B cell (primary cell): Measurements from ENCODE around the gene CPA5. TPM values are rescaled to one million over a fixed set of nuclear protein-coding genes. Genes with fewer than 3 reads are reported as not detected.

Source experiments
- ATAC-seq: fragments of 200-7000 bp; cut with Tn5 transposase; one replicate; pipeline ENCODE4 v1.10.0; 2021; ENCODE audit warnings: low read depth, mild to moderate bottlenecking, moderate number of reproducible peaks, moderate library complexity
- CTCF ChIA-PET: fragments of 350-600 bp; sonication (Branson Sonifier 250); formaldehyde crosslinking; loops from one replicate; lab custom pipeline; 2021; ENCODE audit warnings: antibody characterized with exemption, inconsistent platforms; lab: Charles Lee
- POLR2A ChIA-PET: fragments of 350-600 bp; sonication (Branson Sonifier 250); formaldehyde crosslinking; loops from one replicate; lab custom pipeline; 2021; ENCODE audit warnings: antibody characterized with exemption; lab: Charles Lee
- DNase-seq: peaks from one replicate; pipeline ENCODE4 v3.0.0; 2013
- H2AFZ ChIP-seq: 2 replicates; pipeline ENCODE4 v1.6.1; 2012; ENCODE audit warnings: mild to moderate bottlenecking, low read depth, low read length; ENCODE audit not compliant: insufficient read depth, poor library complexity, severe bottlenecking
- H3K27ac ChIP-seq, 2 donors: 1 replicate in 1 of 2; 2 replicates in 1 of 2; pipeline ENCODE4 v1.5.1; 2012 to 2013; ENCODE audit warnings: low read length in 2 of 2, mild to moderate bottlenecking in 2 of 2, moderate library complexity in 1 of 2
- H3K27me3 ChIP-seq, 4 experiments: fragments of 200-600 bp in 1 of 4; sonication (generic) in 1 of 4; replicated peaks in 1 of 4; 1 replicate in 2 of 4; 2 replicates in 2 of 4; pipeline versions ENCODE4 v1.6.1 to v1.7.0; 2013 to 2016; ENCODE audit warnings: low read length in 3 of 4, mild to moderate bottlenecking in 2 of 4, mixed read lengths in 1 of 4, moderate library complexity in 1 of 4; ENCODE audit not compliant: insufficient read depth in 4 of 4, control insufficient read depth in 3 of 4; ENCODE audit errors: control extremely low read depth in 1 of 4
- H3K36me3 ChIP-seq, 2 experiments: replicated peaks in 1 of 2; 1 replicate in 1 of 2; 2 replicates in 1 of 2; pipeline versions ENCODE4 v1.6.1 to v1.7.1; 2013; ENCODE audit warnings: low read length in 1 of 2; ENCODE audit not compliant: insufficient read depth in 2 of 2, control insufficient read depth in 1 of 2; ENCODE audit errors: control extremely low read depth in 1 of 2, extremely low read depth in 1 of 2
- H3K4me1 ChIP-seq, 2 donors: fragments of 200-600 bp in 1 of 2; sonication (generic) in 1 of 2; 1 replicate in 1 of 2; 2 replicates in 1 of 2; pipeline versions ENCODE4 v1.5.1 to v1.6.1; 2013 to 2017; ENCODE audit warnings: low read length in 2 of 2; ENCODE audit not compliant: control insufficient read depth in 2 of 2, insufficient read depth in 2 of 2
- H3K4me2 ChIP-seq: replicated peaks from 2 replicates; pipeline ENCODE3; 2012; ENCODE audit warnings: mild to moderate bottlenecking, low read depth, low read length; ENCODE audit not compliant: poor library complexity, severe bottlenecking
- H3K4me3 ChIP-seq, 5 experiments: fragments of 200-600 bp in 1 of 5; sonication (generic) in 1 of 5; 1 replicate in 3 of 5; 2 replicates in 2 of 5; pipeline versions ENCODE4 v1.5.1 to v1.7.0; 2011 to 2016; ENCODE audit warnings: low read length in 4 of 5, mild to moderate bottlenecking in 4 of 5, low read depth in 2 of 5, control low read depth in 1 of 5, moderate library complexity in 1 of 5; ENCODE audit not compliant: insufficient read depth in 1 of 5; ENCODE audit errors: control extremely low read depth in 1 of 5, extremely low read depth in 1 of 5
- H3K79me2 ChIP-seq: fragments of 200-600 bp; sonication (generic); one replicate; pipeline ENCODE4 v1.6.0; 2016; ENCODE audit warnings: low read length; ENCODE audit not compliant: control insufficient read depth, insufficient read depth
- H3K9ac ChIP-seq: fragments of 200-600 bp; sonication (generic); 2 replicates; pipeline ENCODE4 v1.6.1; 2017; ENCODE audit warnings: mild to moderate bottlenecking, low read length, moderate library complexity
- H3K9me3 ChIP-seq, 3 donors: one replicate each; pipeline versions ENCODE4 v1.6.1 to v1.7.1; 2013; ENCODE audit warnings: low read length in 2 of 3; ENCODE audit not compliant: control insufficient read depth in 2 of 3, insufficient read depth in 1 of 3; ENCODE audit errors: control extremely low read depth in 1 of 3
- H4K20me1 ChIP-seq: 2 replicates; pipeline ENCODE4 v1.6.0; 2012; ENCODE audit warnings: mild to moderate bottlenecking, low read length; ENCODE audit not compliant: insufficient read depth, control insufficient read depth, poor library complexity, severe bottlenecking
- H3K27ac Mint-ChIP-seq: one replicate; pipeline ENCODE4 v1.8.0; 2021; ENCODE audit warnings: mixed read lengths
- H3K27me3 Mint-ChIP-seq: one replicate; pipeline ENCODE4 v1.8.0; 2021; ENCODE audit warnings: mixed read lengths
- H3K4me1 Mint-ChIP-seq: one replicate; pipeline ENCODE4 v1.8.0; 2021; ENCODE audit warnings: mixed read lengths
- H3K4me3 Mint-ChIP-seq: one replicate; pipeline ENCODE4 v1.8.0; 2021; ENCODE audit warnings: mixed read lengths
- H3K9me3 Mint-ChIP-seq: one replicate; pipeline ENCODE4 v1.8.0; 2022; ENCODE audit warnings: mixed read lengths; ENCODE audit not compliant: insufficient read depth
- EZH2 ChIP-seq: IDR thresholded peaks from 2 replicates; pipeline ENCODE4 v1.6.1; 2012; ENCODE audit warnings: borderline replicate concordance, low read depth, mild to moderate bottlenecking, moderate library complexity, low read length; ENCODE audit not compliant: insufficient read depth, poor library complexity, severe bottlenecking
- WGBS: methylation state at CpG from one replicate; pipeline ENCODE4 v1.1.5; 2013; ENCODE audit warnings: missing lambda C conversion rate; ENCODE audit not compliant: insufficient coverage; 5-methylcytosine and 5-hydroxymethylcytosine counted together
- intact Hi-C: fragments of 100-400 bp; cut with micrococcal nuclease; formaldehyde crosslinking; loops from one replicate; pipeline ENCODE4 v1.10.0; 2022
- polyA plus RNA-seq: library from polyadenylated mRNA; depleted of rRNA; stranded (reverse); fragments of >200 nt; gene quantifications from 2 replicates; pipeline ENCODE4 v1.2.3, GENCODE V29; 2012
- total RNA-seq, 2 donors: library from RNA; stranded (reverse); fragments of 120-200 nt in 1 of 2; gene quantifications; 1 replicate in 1 of 2; 2 replicates in 1 of 2; pipeline versions ENCODE4 v1.2.3 to v1.2.4, GENCODE V29; 2013 to 2022
- TF ChIP-seq, protein P1 (sequence below): fragments of 200-600 bp; IDR thresholded peaks from one replicate; pipeline ENCODE4 v1.8.0; 2022; ENCODE audit warnings: antibody characterized with exemption, mild to moderate bottlenecking

The CPA5 gene
- total and polyA plus RNA-seq, 2 donors (not counting 1 experiment from before 2014, with no cell fraction given) = not detected

- no peaks in the 10 kb centered on the region for H3K4me1 Mint-ChIP-seq
- H3K9me3 ChIP-seq = no peaks in the 10 kb centered on the region
- DNase-seq = no peak
- no peaks in the 10 kb centered on the region for H3K36me3 ChIP-seq
- no peaks in the 10 kb centered on the region for H4K20me1 ChIP-seq
- no peak overlapping the region for H3K27ac ChIP-seq
- CTCF ChIA-PET = no interaction called here
- intact Hi-C loops = no loop called here
- H3K4me2 ChIP-seq = no peak overlapping the region
- H3K9me3 Mint-ChIP-seq = no peaks in the 10 kb centered on the region
- no peak overlapping the region for H3K27ac Mint-ChIP-seq
- no peak for TF ChIP-seq EZH2
- TF ChIP-seq, protein P1, sequence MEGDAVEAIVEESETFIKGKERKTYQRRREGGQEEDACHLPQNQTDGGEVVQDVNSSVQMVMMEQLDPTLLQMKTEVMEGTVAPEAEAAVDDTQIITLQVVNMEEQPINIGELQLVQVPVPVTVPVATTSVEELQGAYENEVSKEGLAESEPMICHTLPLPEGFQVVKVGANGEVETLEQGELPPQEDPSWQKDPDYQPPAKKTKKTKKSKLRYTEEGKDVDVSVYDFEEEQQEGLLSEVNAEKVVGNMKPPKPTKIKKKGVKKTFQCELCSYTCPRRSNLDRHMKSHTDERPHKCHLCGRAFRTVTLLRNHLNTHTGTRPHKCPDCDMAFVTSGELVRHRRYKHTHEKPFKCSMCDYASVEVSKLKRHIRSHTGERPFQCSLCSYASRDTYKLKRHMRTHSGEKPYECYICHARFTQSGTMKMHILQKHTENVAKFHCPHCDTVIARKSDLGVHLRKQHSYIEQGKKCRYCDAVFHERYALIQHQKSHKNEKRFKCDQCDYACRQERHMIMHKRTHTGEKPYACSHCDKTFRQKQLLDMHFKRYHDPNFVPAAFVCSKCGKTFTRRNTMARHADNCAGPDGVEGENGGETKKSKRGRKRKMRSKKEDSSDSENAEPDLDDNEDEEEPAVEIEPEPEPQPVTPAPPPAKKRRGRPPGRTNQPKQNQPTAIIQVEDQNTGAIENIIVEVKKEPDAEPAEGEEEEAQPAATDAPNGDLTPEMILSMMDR = no peak
- no peak overlapping the region for H3K4me3 Mint-ChIP-seq
- no peak overlapping the region for H3K4me3 ChIP-seq
- 80% methylated on average over 12 of the region's 20 CpGs for WGBS
- no peaks in the 10 kb centered on the region for H3K27me3 ChIP-seq
- H3K79me2 ChIP-seq = no peaks in the 10 kb centered on the region
- H3K27me3 Mint-ChIP-seq = peaks cover 18% of the 10 kb centered on the region
- ATAC-seq = no peak
- no peaks in the 10 kb centered on the region for H3K4me1 ChIP-seq
- H3K9ac ChIP-seq = no peak overlapping the region
- POLR2A ChIA-PET = no interaction called here
- no peak overlapping the region for H2AFZ ChIP-seq
Observed at GRCh38 chr7:130350945-130351790, 6.6 kb downstream of the CPA5 start.

- ChIA-PET POLR2A (no interaction called here), CTCF (no interaction called here)
- no peak overlapping the region for H2AFZ ChIP-seq
- no peaks in the 10 kb centered on the region for H3K4me1 Mint-ChIP-seq
- WGBS = 81% methylated on average over 4 of the region's 6 CpGs
- H3K4me3 Mint-ChIP-seq = no peak overlapping the region
- no peaks in the 10 kb centered on the region for H3K9me3 ChIP-seq
- no peak overlapping the region for H3K27ac Mint-ChIP-seq
- no peak for TF ChIP-seq EZH2
- TF ChIP-seq, protein P1 = no peak
- no peaks in the 10 kb centered on the region for H3K4me1 ChIP-seq
- no peak overlapping the region for H3K9ac ChIP-seq
- H3K9me3 Mint-ChIP-seq = no peaks in the 10 kb centered on the region
- ATAC-seq (no peak), DNase-seq (no peak)
- H3K36me3 ChIP-seq = no peaks in the 10 kb centered on the region
- no peak overlapping the region for H3K4me3 ChIP-seq
- intact Hi-C loops = no loop called here
- no peaks in the 10 kb centered on the region for H3K79me2 ChIP-seq
- no peak overlapping the region for H3K27ac ChIP-seq
- no peaks in the 10 kb centered on the region for H3K27me3 ChIP-seq
- H4K20me1 ChIP-seq = no peaks in the 10 kb centered on the region
- peaks cover 18% of the 10 kb centered on the region for H3K27me3 Mint-ChIP-seq
- H3K4me2 ChIP-seq = no peak overlapping the region
Observed at GRCh38 chr7:130351791-130352090, 7.1 kb downstream of the CPA5 start.
